ENCODE results near the gene ETS2. TPM values are rescaled to one million over a fixed set of nuclear protein-coding genes. Genes with fewer than 3 reads are reported as not detected.

Gene ETS2
- total RNA-seq (2014; rRNA removed) (127 and 146 TPM in 2 replicates), Bru-seq, nascent RNA (percentile 97 among the genes with signal in this experiment), BruChase-seq, experiment 1, labeled RNA remaining after a 6-hour chase (percentile 93 among the genes with signal in this experiment), BruChase-seq, experiment 2, labeled RNA remaining after a 2-hour chase (percentile 93 among the genes with signal in this experiment)
- long read RNA-seq, transcript ETS2-202 (10 exons, 3,766 nt), result major isoform, 38 of 87 reads
- long read RNA-seq, partial matches to known transcripts, result 37 of 87 reads
- long read RNA-seq, other reads (novel, unspliced or antisense), result 12 of 87 reads

DNA sequence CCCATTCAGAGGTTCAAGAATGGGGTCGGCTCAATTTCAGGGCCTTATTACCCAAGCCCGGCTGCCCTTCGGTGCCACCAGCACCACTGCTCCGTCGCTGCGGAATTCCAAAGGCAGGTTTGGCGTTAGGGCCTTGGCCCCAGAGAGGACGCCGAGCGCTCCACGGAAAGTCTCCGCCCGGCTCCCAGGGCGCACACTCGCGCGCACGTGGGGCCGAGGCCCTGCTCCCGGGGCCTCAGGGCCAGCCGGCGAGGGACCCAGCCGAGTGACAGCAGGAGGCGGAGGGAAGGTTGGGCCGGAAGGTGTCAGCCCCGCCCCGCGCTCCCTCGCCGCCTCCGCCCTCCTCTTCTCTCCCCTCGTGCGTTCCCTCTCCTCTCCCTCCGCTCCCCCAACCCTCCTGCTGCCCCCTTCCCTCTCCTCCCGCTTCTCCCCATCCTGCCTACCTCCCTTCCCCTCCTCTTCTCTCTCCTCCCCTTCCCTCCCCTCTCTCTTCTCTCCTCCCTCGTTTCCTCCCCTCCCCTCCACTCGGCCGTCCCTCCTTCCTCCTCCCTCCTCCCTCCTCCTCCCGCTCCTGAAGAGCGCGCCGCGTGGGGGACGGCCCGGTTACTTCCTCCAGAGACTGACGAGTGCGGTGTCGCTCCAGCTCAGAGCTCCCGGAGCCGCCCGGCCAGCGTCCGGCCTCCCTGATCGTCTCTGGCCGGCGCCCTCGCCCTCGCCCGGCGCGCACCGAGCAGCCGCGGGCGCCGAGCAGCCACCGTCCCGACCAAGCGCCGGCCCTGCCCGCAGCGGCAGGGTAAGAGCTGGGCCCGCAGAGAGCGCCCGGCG is at the start of gene ETS2:
Gene ETS2, plus strand, starts transcription at position 602 of the 825 bp plus-strand sequence. CDS start 4,106 bp downstream, outside the sequence.
- no TSS peak for BruUV-seq (replicated peaks)
- intact Hi-C loops (cut with micrococcal nuclease), result loop anchor here (2.0 to 5.0 kb wide), 2 partner anchors 107 to 272 kb away; no protein-coding TSS in a partner anchor
- TF ChIP-seq, protein P1, sequence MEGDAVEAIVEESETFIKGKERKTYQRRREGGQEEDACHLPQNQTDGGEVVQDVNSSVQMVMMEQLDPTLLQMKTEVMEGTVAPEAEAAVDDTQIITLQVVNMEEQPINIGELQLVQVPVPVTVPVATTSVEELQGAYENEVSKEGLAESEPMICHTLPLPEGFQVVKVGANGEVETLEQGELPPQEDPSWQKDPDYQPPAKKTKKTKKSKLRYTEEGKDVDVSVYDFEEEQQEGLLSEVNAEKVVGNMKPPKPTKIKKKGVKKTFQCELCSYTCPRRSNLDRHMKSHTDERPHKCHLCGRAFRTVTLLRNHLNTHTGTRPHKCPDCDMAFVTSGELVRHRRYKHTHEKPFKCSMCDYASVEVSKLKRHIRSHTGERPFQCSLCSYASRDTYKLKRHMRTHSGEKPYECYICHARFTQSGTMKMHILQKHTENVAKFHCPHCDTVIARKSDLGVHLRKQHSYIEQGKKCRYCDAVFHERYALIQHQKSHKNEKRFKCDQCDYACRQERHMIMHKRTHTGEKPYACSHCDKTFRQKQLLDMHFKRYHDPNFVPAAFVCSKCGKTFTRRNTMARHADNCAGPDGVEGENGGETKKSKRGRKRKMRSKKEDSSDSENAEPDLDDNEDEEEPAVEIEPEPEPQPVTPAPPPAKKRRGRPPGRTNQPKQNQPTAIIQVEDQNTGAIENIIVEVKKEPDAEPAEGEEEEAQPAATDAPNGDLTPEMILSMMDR (conservative IDR thresholded peaks at IDR 0.05; ENCODE audit: low read depth, low read length), result no peak
- no peak for TF ChIP-seq EZH2 (IDR thresholded peaks at IDR 0.05; ENCODE audit: low read length, unreplicated experiment)
- no peak for TF ChIP-seq EZH2phosphoT487 (IDR thresholded peaks at IDR 0.05; ENCODE audit: borderline replicate concordance, low read length)
- peaks cover 32% of the 10 kb centered on the region for H3K36me3 ChIP-seq (ENCODE audit: low read depth, low read length)
- H3K4me1 ChIP-seq (ENCODE audit: insufficient read depth, low read length), result peaks cover 75% of the 10 kb centered on the region
- H3K4me2 ChIP-seq (ENCODE audit: low read length), result peak within 1 kb of the TSS; percentile 94
- H3F3A ChIP-seq (ENCODE audit: low read length, unreplicated experiment), result peaks cover 24% of the 10 kb centered on the region
- peak within 1 kb of the TSS; percentile 99 for H3K9ac ChIP-seq (ENCODE audit: low read length)
- H3K27ac ChIP-seq (ENCODE audit: low read length), result peak within 1 kb of the TSS; percentile 98
- peak; percentile 95 for DNase-seq
- H3K9me3 ChIP-seq (ENCODE audit: low read length), result no peaks in the 10 kb centered on the region
- peaks cover 43% of the 10 kb centered on the region for H4K20me1 ChIP-seq (ENCODE audit: low read length)
- peak; percentile 57 for ATAC-seq
- CTCF ChIA-PET, result interaction anchor here (1.0 kb wide), 1 partner anchor 93 kb away, joined by 3 read pairs; no protein-coding TSS in a partner anchor
- H3K4me3 ChIP-seq (ENCODE audit: low read length), result peak within 1 kb of the TSS; percentile 88
- H2AFZ ChIP-seq (ENCODE audit: low read length), result no peak within 1 kb of the TSS
- POLR2A ChIA-PET (ENCODE audit: unreplicated experiment), result interaction anchor here (0.6 to 1.1 kb wide), 4 partner anchors 14 to 47 kb away, joined by 3 to 6 read pairs (median 4); no protein-coding TSS in a partner anchor
- peaks cover 55% of the 10 kb centered on the region for H3K79me2 ChIP-seq (ENCODE audit: low read length)
- H3K9me2 ChIP-seq (replicated peaks; ENCODE audit: low read length), result no peaks in the 10 kb centered on the region
- H3K27me3 ChIP-seq (ENCODE audit: low read length), result no peaks in the 10 kb centered on the region

GRCh38 chr21:38756746-38757145 is 49.0 kb upstream of the ETS2 start:
- H3K9me3 ChIP-seq (ENCODE audit: low read length), result no peaks in the 10 kb centered on the region
- no peaks in the 10 kb centered on the region for H3K79me2 ChIP-seq (ENCODE audit: low read length)
- no peaks in the 10 kb centered on the region for H3K9me2 ChIP-seq (replicated peaks; ENCODE audit: low read length)
- no peak overlapping the region for H3K9ac ChIP-seq (ENCODE audit: low read length)
- H3K4me2 ChIP-seq (ENCODE audit: low read length), result peak overlapping the region; percentile 15; the same call in 1 of the 2 replicates
- ChIA-PET CTCF (no interaction called here), POLR2A (ENCODE audit: unreplicated experiment) (no interaction called here)
- DNase-seq (peak; percentile 77), ATAC-seq (peak; percentile 76)
- peak overlapping the region; percentile 47 for H3K27ac ChIP-seq (ENCODE audit: low read length)
- no TSS peak for BruUV-seq (replicated peaks)
- no peak overlapping the region for H2AFZ ChIP-seq (ENCODE audit: low read length)
- H3K4me3 ChIP-seq (ENCODE audit: low read length), result no peak overlapping the region
- peaks cover 34% of the 10 kb centered on the region for H3K4me1 ChIP-seq (ENCODE audit: insufficient read depth, low read length)
- H3K36me3 ChIP-seq (ENCODE audit: low read depth, low read length), result no peaks in the 10 kb centered on the region
- intact Hi-C loops (cut with micrococcal nuclease), result loop anchor here (1.0 to 2.0 kb wide), 2 partner anchors 16 to 46 kb away; no protein-coding TSS in a partner anchor
- TF ChIP-seq, protein P1 (conservative IDR thresholded peaks at IDR 0.05; ENCODE audit: low read depth, low read length), result no peak
- TF ChIP-seq EZH2phosphoT487 (IDR thresholded peaks at IDR 0.05; ENCODE audit: borderline replicate concordance, low read length) (no peak), EZH2 (IDR thresholded peaks at IDR 0.05; ENCODE audit: low read length, unreplicated experiment) (no peak)
- H3F3A ChIP-seq (ENCODE audit: low read length, unreplicated experiment), result peaks cover 5% of the 10 kb centered on the region
- no peaks in the 10 kb centered on the region for H3K27me3 ChIP-seq (ENCODE audit: low read length)
- no peaks in the 10 kb centered on the region for H4K20me1 ChIP-seq (ENCODE audit: low read length)
